Calu3 (cell line): ENCODE measurements around the gene TGFB3. TPM values are rescaled to one million over a fixed set of nuclear protein-coding genes. Genes with fewer than 3 reads are reported as not detected.

ENCODE experiments used
- BruUV-seq: library from RNA; stranded (reverse); fragments of 400-500 nt; replicated peaks from 2 replicates; lab custom pipeline; 2021; lab: Mats Ljungman, UMichigan
- CTCF ChIA-PET: fragments of 300-600 bp; sonication (Branson Sonifier 250); formaldehyde crosslinking; loops from one replicate; lab custom pipeline; 2022; ENCODE audit warnings: antibody characterized with exemption; lab: Charles Lee
- DNase-seq: peaks from one replicate; pipeline ENCODE4 v3.0.0; 2022
- H3K27ac Mint-ChIP-seq: one replicate; pipeline ENCODE4 v1.8.0; 2022; ENCODE audit warnings: mixed read lengths; ENCODE audit not compliant: unreplicated experiment
- H3K27me3 Mint-ChIP-seq: one replicate; pipeline ENCODE4 v1.8.0; 2022; ENCODE audit warnings: mixed read lengths; ENCODE audit not compliant: unreplicated experiment
- H3K36me3 Mint-ChIP-seq: one replicate; pipeline ENCODE4 v1.8.0; 2022; ENCODE audit warnings: mild to moderate bottlenecking, moderate library complexity, mixed read lengths; ENCODE audit not compliant: insufficient read depth, unreplicated experiment
- H3K4me1 Mint-ChIP-seq: one replicate; pipeline ENCODE4 v1.8.0; 2022; ENCODE audit warnings: mild to moderate bottlenecking, low read depth, mixed read lengths; ENCODE audit not compliant: unreplicated experiment
- H3K4me3 Mint-ChIP-seq: one replicate; pipeline ENCODE4 v1.8.0; 2022; ENCODE audit warnings: mild to moderate bottlenecking, low read depth, moderate library complexity, mixed read lengths; ENCODE audit not compliant: unreplicated experiment
- H3K9me3 Mint-ChIP-seq: one replicate; pipeline ENCODE4 v1.8.0; 2022; ENCODE audit warnings: low read depth, mixed read lengths; ENCODE audit not compliant: unreplicated experiment
- intact Hi-C: fragments of 100-400 bp; cut with micrococcal nuclease; formaldehyde crosslinking; loops from one replicate; pipeline ENCODE4 v1.10.0; 2022; ENCODE audit not compliant: unreplicated experiment
- total RNA-seq: library from RNA; stranded (reverse); gene quantifications from 2 replicates; pipeline ENCODE4 v1.2.3, GENCODE V29; 2022
- TF ChIP-seq, protein P1 (sequence below): fragments of 200-600 bp; IDR thresholded peaks from one replicate; pipeline ENCODE4 v1.8.0; 2022; ENCODE audit warnings: antibody characterized with exemption; ENCODE audit not compliant: unreplicated experiment

Gene TGFB3
- total RNA-seq, 1 experiment from 2014 or later: 2.2 TPM

DNA sequence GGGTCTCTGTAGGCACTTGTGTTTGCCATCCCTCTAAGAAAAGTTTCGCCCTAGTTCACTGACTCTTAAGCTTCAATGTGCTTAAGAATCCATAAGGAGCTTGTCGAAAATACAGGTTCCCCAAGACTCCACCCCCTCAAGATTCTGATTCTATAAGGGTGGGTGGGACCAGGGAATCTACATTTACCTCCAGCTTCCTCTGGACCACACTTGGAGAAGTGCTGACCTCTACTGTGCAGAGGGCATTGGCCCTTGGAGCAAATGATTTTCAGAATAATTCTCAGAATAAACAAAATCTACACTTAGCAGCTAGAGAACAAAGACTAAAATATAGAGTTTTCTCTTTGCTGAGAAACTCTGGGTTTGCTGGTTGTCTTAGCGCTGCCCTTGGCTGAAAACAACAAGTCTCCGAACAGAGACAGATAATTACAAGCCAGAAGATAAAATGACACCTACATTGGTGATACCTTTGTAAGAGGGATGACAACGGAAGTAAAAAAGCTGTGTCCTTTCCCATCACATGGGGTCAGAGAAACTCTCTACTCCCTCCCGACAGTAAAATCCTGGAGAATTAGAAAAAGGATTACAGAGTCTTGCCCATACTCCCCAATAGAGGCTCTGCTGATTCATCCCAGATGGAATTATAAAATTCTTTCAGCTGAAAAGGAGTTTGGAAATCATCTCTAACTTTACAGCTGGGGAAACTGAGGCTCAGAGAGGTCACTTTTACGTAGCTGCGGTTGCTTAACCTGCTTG is 4.8 kb downstream of the TGFB3 start:
- TF ChIP-seq, protein P1, sequence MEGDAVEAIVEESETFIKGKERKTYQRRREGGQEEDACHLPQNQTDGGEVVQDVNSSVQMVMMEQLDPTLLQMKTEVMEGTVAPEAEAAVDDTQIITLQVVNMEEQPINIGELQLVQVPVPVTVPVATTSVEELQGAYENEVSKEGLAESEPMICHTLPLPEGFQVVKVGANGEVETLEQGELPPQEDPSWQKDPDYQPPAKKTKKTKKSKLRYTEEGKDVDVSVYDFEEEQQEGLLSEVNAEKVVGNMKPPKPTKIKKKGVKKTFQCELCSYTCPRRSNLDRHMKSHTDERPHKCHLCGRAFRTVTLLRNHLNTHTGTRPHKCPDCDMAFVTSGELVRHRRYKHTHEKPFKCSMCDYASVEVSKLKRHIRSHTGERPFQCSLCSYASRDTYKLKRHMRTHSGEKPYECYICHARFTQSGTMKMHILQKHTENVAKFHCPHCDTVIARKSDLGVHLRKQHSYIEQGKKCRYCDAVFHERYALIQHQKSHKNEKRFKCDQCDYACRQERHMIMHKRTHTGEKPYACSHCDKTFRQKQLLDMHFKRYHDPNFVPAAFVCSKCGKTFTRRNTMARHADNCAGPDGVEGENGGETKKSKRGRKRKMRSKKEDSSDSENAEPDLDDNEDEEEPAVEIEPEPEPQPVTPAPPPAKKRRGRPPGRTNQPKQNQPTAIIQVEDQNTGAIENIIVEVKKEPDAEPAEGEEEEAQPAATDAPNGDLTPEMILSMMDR: no peak
- no peak overlapping the region for H3K4me3 Mint-ChIP-seq
- DNase-seq: no peak
- no TSS peak for BruUV-seq
- H3K9me3 Mint-ChIP-seq: no peaks in the 10 kb centered on the region
- H3K27me3 Mint-ChIP-seq: no peaks in the 10 kb centered on the region
- intact Hi-C loops: no loop called here
- peaks cover 14% of the 10 kb centered on the region for H3K4me1 Mint-ChIP-seq
- no peak overlapping the region for H3K27ac Mint-ChIP-seq
- CTCF ChIA-PET: interaction anchor here (0.5 to 0.8 kb wide), 4 partner anchors 34 to 670 kb away, joined by 3 to 6 read pairs (median 6); no protein-coding TSS in a partner anchor
- H3K36me3 Mint-ChIP-seq: peaks cover 20% of the 10 kb centered on the region

DNA sequence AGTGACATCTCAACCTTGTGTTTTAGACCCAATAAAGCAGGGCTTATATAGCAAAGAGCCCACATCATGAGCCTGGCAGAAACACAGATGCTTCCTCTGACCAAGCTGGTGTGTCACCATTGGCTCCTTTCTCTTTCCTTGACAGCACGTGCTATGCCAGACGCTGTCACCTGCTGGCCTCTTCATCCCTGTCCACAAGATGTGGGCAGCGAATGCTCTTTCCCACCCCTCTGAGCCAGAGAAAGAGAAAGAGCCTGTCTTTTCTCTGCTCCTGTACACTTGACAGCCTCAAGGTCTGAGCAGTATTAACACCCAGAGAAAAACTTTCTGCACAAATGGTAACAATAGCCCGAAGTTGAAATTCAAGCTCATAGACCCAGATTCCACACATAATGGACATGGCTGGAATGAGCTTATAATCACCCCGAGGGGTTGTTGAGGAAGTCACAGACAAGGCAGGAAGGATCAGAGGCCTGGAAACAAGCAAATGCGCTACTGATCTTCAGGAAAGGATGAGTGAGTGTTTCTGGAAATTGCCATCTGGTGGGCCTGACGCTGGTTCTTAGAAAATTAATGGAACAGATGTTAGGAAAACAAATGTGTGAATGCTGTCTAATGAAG is 8.9 kb downstream of the TGFB3 start:
- DNase-seq: no peak
- Mint-ChIP-seq H3K27ac (no peak overlapping the region), H3K4me3 (no peak overlapping the region)

GRCh38 chr14:75971509-75971908 is 10.3 kb downstream of the TGFB3 start:
- Mint-ChIP-seq H3K36me3 (no peaks in the 10 kb centered on the region), H3K27me3 (no peaks in the 10 kb centered on the region), H3K4me3 (no peak overlapping the region), H3K9me3 (no peaks in the 10 kb centered on the region), H3K4me1 (no peaks in the 10 kb centered on the region), H3K27ac (no peak overlapping the region)
- no peak for DNase-seq
- CTCF ChIA-PET: no interaction called here
- TF ChIP-seq, protein P1: no peak
- intact Hi-C loops: no loop called here
- BruUV-seq: no TSS peak

More for the DNA sequence above, 8.9 kb downstream of the TGFB3 start:
- no peaks in the 10 kb centered on the region for H3K27me3 Mint-ChIP-seq
- TF ChIP-seq, protein P1: no peak
- no peaks in the 10 kb centered on the region for H3K36me3 Mint-ChIP-seq
- no peaks in the 10 kb centered on the region for H3K4me1 Mint-ChIP-seq
- H3K9me3 Mint-ChIP-seq: no peaks in the 10 kb centered on the region
- intact Hi-C loops: no loop called here
- no TSS peak for BruUV-seq
- CTCF ChIA-PET: interaction anchor here (1.6 kb wide), 1 partner anchor 10 kb away, joined by 4 read pairs; no protein-coding TSS in a partner anchor

DNA sequence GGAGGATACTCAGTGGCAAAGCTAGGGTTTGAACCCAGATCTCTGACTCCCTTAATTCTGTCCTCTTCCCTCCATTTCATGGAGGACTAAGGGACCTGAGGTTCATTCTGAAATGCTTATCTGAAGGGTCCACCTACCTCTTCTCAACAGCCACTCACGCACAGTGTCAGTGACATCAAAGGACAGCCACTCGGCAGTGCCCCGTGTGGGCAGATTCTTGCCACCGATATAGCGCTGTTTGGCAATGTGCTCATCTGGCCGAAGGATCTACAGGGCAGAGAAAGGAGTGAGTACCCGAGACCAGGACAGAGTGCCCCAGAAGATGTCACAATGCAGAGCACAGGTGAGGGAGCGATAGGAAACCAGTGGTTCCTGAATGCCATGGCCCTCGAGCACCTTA is 10.8 kb downstream of the TGFB3 start:
- H3K36me3 Mint-ChIP-seq: no peaks in the 10 kb centered on the region
- TF ChIP-seq, protein P1: no peak
- H3K4me1 Mint-ChIP-seq: no peaks in the 10 kb centered on the region
- H3K27ac Mint-ChIP-seq: no peak overlapping the region
- BruUV-seq: no TSS peak
- intact Hi-C loops: no loop called here
- no peaks in the 10 kb centered on the region for H3K9me3 Mint-ChIP-seq
- CTCF ChIA-PET: no interaction called here
- no peak overlapping the region for H3K4me3 Mint-ChIP-seq
- no peaks in the 10 kb centered on the region for H3K27me3 Mint-ChIP-seq
- DNase-seq: no peak
